Type B pancreatic cell (in vitro differentiated cells): ENCODE data around the gene SNRPE. TPM values are rescaled to one million over a fixed set of nuclear protein-coding genes. Genes with fewer than 3 reads are reported as not detected.

ENCODE experiments used
- DNase-seq: peaks from one replicate; pipeline ENCODE4 v3.0.0; 2021; ENCODE audit warnings: mixed read lengths; ENCODE audit not compliant: unreplicated experiment; ENCODE audit errors: extremely low spot score
- H3K27ac Mint-ChIP-seq: 2 replicates; pipeline ENCODE4 v1.8.0; 2021; ENCODE audit warnings: mild to moderate bottlenecking, mixed read lengths
- H3K27me3 Mint-ChIP-seq: 2 replicates; pipeline ENCODE4 v1.8.0; 2021; ENCODE audit warnings: mixed read lengths
- H3K36me3 Mint-ChIP-seq: 2 replicates; pipeline ENCODE4 v1.8.0; 2021; ENCODE audit warnings: mixed read lengths
- H3K4me1 Mint-ChIP-seq: one replicate; pipeline ENCODE4 v1.8.0; 2021; ENCODE audit warnings: mixed read lengths; ENCODE audit not compliant: unreplicated experiment
- H3K4me3 Mint-ChIP-seq: 2 replicates; pipeline ENCODE4 v1.8.0; 2021; ENCODE audit warnings: mild to moderate bottlenecking, mixed read lengths
- H3K9me3 Mint-ChIP-seq: 2 replicates; pipeline ENCODE4 v1.8.0; 2021; ENCODE audit warnings: mixed read lengths
- CTCF ChIP-seq: fragments of 200-600 bp; sonication (generic); conservative IDR thresholded peaks from 2 replicates; pipeline ENCODE4 v1.5.0; 2021; ENCODE audit warnings: antibody characterized with exemption, mild to moderate bottlenecking
- total RNA-seq: library from RNA; stranded (reverse); gene quantifications from 2 replicates; pipeline ENCODE4 v1.2.1, GENCODE V29; 2021; ENCODE audit warnings: low replicate concordance

SNRPE gene
- total RNA-seq, 1 donor from 2014 or later = 232 TPM

DNA sequence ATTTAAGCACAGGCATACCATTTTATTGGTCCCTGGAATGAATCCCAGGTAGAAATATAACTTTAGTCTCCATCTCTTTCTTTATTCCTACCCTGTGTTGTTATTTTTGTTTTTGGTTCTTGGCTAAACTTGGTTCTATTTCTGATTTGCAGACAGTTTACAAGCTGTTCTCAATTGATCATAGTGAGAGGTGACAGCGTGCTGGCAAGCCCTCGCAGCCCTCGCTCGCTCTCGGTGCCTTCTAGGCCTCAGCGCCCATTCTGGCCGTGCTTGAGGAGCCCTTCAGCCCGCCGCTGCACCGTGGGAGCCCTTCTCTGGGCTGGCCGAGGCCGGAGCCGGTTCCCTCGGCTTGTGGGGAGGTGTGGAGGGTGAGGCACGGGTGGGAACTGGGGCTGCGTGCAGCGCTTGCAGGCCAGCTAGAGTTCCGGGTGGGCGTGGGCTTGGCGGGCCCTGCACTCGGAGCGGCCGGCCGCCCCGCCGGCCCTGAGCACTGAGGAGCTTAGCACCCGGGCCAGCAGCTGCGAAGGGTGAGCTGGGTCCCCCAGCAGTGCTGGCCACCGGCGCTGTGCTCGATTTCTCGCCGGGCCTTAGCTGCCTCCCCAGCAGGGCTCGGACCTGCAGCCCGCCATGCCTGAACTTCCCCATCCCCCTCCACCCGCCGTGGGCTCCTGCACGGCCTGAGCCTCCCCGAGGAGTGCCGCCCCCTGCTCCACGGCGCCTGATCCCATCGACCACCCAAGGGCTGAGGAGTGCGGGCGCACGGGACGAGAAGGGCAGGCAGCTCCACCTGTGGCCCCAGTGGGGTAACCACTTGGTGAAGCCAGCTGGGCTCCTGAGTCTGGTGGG is 38.7 kb downstream of the SNRPE start:
- no peak for DNase-seq
- H3K4me1 Mint-ChIP-seq = no peaks in the 10 kb centered on the region
- no peak overlapping the region for H3K4me3 Mint-ChIP-seq
- H3K36me3 Mint-ChIP-seq = no peaks in the 10 kb centered on the region
- no peak overlapping the region for H3K27ac Mint-ChIP-seq
- no peak for TF ChIP-seq CTCF
- no peaks in the 10 kb centered on the region for H3K27me3 Mint-ChIP-seq
- no peaks in the 10 kb centered on the region for H3K9me3 Mint-ChIP-seq

- no peak overlapping the region for H3K4me3 Mint-ChIP-seq
- H3K36me3 Mint-ChIP-seq = no peaks in the 10 kb centered on the region
- no peaks in the 10 kb centered on the region for H3K27me3 Mint-ChIP-seq
- H3K27ac Mint-ChIP-seq = no peak overlapping the region
- no peak for DNase-seq
- H3K9me3 Mint-ChIP-seq = no peaks in the 10 kb centered on the region
- H3K4me1 Mint-ChIP-seq = no peaks in the 10 kb centered on the region
- no peak for TF ChIP-seq CTCF
Measured at GRCh38 chr1:203901581-203901980, 40.2 kb downstream of the SNRPE start.

DNA sequence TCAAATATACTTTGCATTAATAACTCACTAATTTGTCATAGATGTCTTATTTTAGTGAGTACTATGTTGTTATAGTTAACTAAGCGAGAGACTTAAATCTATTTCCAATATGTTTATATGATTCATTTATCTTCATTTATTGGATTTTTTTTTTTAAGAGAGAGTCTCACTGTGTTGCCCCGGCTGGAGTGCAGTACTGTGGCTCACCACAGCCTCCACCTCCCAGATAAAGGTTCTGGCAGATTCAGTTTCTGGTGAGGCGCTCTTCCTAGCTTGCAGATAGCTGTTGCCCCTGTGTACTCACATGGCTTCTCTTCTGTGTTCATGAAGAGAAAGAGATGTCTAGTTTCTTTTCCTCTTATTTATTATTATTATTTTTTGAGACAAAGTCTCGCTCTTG is 43.9 kb downstream of the SNRPE start:
- Mint-ChIP-seq H3K4me3 (no peak overlapping the region), H3K4me1 (no peaks in the 10 kb centered on the region), H3K9me3 (no peaks in the 10 kb centered on the region), H3K27ac (no peak overlapping the region), H3K27me3 (no peaks in the 10 kb centered on the region), H3K36me3 (no peaks in the 10 kb centered on the region)
- TF ChIP-seq CTCF = peak; percentile 44
- no peak for DNase-seq

GRCh38 chr1:203906932-203907331 is 45.5 kb downstream of the SNRPE start:
- Mint-ChIP-seq H3K36me3 (no peaks in the 10 kb centered on the region), H3K4me3 (no peak overlapping the region), H3K4me1 (no peaks in the 10 kb centered on the region), H3K27me3 (no peaks in the 10 kb centered on the region), H3K9me3 (no peaks in the 10 kb centered on the region), H3K27ac (peak overlapping the region; percentile 68)
- TF ChIP-seq CTCF = no peak
- no peak for DNase-seq

DNA sequence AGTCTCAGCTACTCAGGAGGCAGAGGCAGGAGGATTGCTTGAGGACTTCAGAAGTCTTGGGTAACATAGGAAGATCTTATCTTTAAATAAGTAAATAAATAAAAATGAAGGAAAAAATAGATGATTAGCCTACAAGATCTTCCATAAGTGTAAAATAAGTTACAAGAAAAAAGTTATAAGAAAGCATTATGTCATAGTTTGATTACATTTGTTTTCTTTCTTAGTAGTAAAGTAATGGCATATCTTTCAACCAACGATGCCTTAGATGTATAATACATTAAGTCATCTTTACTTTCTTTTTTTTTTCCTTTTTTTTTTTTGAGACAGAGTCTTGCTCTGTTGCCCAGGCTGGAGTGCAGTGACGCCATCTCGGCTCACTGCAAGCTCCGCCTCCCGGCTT is 46.5 kb downstream of the SNRPE start:
- DNase-seq = no peak
- Mint-ChIP-seq H3K27me3 (no peaks in the 10 kb centered on the region), H3K36me3 (no peaks in the 10 kb centered on the region), H3K4me1 (no peaks in the 10 kb centered on the region), H3K9me3 (no peaks in the 10 kb centered on the region), H3K27ac (no peak overlapping the region), H3K4me3 (no peak overlapping the region)
- no peak for TF ChIP-seq CTCF
